Measurements from ENCODE around the gene WAC.

GRCh38 chr10:28594406-28594805, 61.5 kb downstream of the WAC start:
- TF ChIP-seq, protein P1, sequence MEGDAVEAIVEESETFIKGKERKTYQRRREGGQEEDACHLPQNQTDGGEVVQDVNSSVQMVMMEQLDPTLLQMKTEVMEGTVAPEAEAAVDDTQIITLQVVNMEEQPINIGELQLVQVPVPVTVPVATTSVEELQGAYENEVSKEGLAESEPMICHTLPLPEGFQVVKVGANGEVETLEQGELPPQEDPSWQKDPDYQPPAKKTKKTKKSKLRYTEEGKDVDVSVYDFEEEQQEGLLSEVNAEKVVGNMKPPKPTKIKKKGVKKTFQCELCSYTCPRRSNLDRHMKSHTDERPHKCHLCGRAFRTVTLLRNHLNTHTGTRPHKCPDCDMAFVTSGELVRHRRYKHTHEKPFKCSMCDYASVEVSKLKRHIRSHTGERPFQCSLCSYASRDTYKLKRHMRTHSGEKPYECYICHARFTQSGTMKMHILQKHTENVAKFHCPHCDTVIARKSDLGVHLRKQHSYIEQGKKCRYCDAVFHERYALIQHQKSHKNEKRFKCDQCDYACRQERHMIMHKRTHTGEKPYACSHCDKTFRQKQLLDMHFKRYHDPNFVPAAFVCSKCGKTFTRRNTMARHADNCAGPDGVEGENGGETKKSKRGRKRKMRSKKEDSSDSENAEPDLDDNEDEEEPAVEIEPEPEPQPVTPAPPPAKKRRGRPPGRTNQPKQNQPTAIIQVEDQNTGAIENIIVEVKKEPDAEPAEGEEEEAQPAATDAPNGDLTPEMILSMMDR (IDR thresholded peaks at IDR 0.05), result no peak
- TF ChIP-seq SMC3 (IDR thresholded peaks at IDR 0.05; ENCODE audit: low read depth, low read length), result no peak
- no peak for TF ChIP-seq IRF3 (IDR thresholded peaks at IDR 0.05; ENCODE audit: low read depth, low read length)
- TF ChIP-seq FOXJ3 (CRISPR knock-in tag; IDR thresholded peaks at IDR 0.05), result no peak
- TF ChIP-seq NRF1 (IDR thresholded peaks at IDR 0.05; ENCODE audit: low read depth, low read length), result no peak
- no peak for TF ChIP-seq RAD21 (IDR thresholded peaks at IDR 0.05; ENCODE audit: low read length)
- no peak for TF ChIP-seq SIN3A (IDR thresholded peaks at IDR 0.05; ENCODE audit: borderline replicate concordance, low read depth, low read length)
- no peak for TF ChIP-seq EP300 (IDR thresholded peaks at IDR 0.05; ENCODE audit: borderline replicate concordance in 1 of 2, low read depth in 1 of 2, low read length in 1 of 2)

All from SK-N-SH (cell line).